ENCODE data around the gene ROMO1.
A peak's percentile ranks its signal among the peaks of the same experiment; 100 is the strongest.

ROMO1 gene

GRCh38 chr20:35663516-35664465 is 35.4 kb upstream of the ROMO1 start:
- Histone ChIP-seq H3K4me1 (ENCODE audit: low read depth, poor library complexity, severe bottlenecking) (peaks cover 45% of the 10 kb centered on the region), H3K4me2 (peak overlapping the region; percentile 80), H4K20me1 (ENCODE audit: insufficient read depth) (peaks cover 50% of the 10 kb centered on the region), H3K27me3 (ENCODE audit: insufficient read depth, low read depth) (no peaks in the 10 kb centered on the region), H3K4me3 (IDR thresholded peaks at IDR 0.05; ENCODE audit: insufficient read depth, low read depth, low read length) (peak overlapping the region; percentile 73), H3K9ac (peak overlapping the region; percentile 98), H2AFZ (ENCODE audit: low read depth) (peak overlapping the region; percentile 74), H3K36me3 (ENCODE audit: insufficient read depth) (no peaks in the 10 kb centered on the region), H3K79me2 (ENCODE audit: insufficient read depth, low read depth) (peaks cover 60% of the 10 kb centered on the region), H3K27ac (peak overlapping the region; percentile 92)
- TF ChIP-seq CTCF (conservative IDR thresholded peaks at IDR 0.05; ENCODE audit: low read depth, low read length) = no peak; the same call in 1 of the 2 replicates

DNA sequence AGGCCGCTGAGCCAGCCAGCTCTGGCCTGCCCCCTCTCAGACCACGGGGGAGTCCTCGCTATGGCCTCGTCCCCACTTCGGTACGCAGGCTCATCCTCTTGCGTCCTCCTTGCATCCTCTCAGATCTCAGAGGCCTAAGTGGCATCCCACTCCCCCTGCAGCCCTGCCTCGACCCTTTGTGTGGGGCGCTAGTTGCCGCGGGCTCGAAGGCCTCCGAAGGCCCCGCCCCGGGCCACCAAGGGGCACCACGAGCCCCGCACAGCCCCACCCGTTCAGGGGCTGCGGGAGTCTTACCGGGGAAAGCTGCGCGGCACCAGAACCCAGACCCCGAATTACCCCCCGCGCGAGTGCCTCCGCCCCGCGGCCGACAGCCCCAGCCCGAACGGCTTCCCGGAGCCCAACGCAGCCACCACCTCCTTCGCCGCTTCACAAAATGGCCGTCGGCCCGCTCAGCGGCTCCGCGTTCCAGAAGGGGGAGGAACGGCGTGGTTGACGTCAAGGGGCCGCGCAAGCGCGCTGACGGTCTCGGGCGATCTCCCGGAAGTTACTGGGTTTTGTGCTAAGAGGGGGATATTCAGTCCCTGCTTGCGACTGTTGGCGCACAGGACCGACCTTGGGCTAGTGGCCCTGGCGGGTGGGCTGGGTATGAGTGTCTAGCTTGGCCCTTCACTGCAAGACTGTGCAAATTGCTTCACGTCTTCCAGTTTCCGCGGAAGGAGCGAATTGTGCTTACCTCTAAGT is 34.6 kb upstream of the ROMO1 start, which contains the start of the genes CPNE1 and RBM12:
Gene CPNE1, minus strand, starts transcription at position 435 of the 741 bp plus-strand sequence. CDS start 31,977 bp downstream, outside the sequence.
Gene RBM12, minus strand, starts transcription at position 435 of the 741 bp plus-strand sequence. CDS start 9,578 bp downstream, outside the sequence.
- H3K4me1 ChIP-seq (ENCODE audit: low read depth, poor library complexity, severe bottlenecking) = peaks cover 37% of the 10 kb centered on the region
- no peaks in the 10 kb centered on the region for H3K36me3 ChIP-seq (ENCODE audit: insufficient read depth)
- H3K79me2 ChIP-seq (ENCODE audit: insufficient read depth, low read depth) = peaks cover 52% of the 10 kb centered on the region
- no peaks in the 10 kb centered on the region for H3K27me3 ChIP-seq (ENCODE audit: insufficient read depth, low read depth)
- H3K9ac ChIP-seq = peak within 1 kb of the TSS; percentile 98
- peak within 1 kb of the TSS; percentile 73 for H3K4me3 ChIP-seq (IDR thresholded peaks at IDR 0.05; ENCODE audit: insufficient read depth, low read depth, low read length)
- H2AFZ ChIP-seq (ENCODE audit: low read depth) = peak within 1 kb of the TSS; percentile 74
- H4K20me1 ChIP-seq (ENCODE audit: insufficient read depth) = peaks cover 42% of the 10 kb centered on the region
- TF ChIP-seq CTCF (conservative IDR thresholded peaks at IDR 0.05; ENCODE audit: low read depth, low read length) = no peak
- peak within 1 kb of the TSS; percentile 92 for H3K27ac ChIP-seq
- H3K4me2 ChIP-seq = peak within 1 kb of the TSS; percentile 80

DNA sequence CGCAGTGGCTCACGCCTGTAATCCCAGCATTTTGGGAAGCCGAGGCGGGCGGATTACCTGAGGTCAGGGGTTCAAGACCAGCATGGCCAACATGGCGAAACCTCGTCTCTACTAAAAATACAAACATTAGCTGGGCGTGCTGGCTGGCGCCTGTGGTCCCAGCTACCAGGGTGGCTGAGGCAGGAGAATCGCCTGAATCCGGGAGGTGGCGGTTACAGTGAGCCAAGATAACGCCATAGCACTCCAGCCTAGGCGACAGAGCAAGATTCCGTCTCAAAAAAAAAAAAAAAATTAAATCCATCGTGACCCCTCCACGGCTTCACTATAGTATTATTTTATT is 33.3 kb upstream of the ROMO1 start:
- Histone ChIP-seq H2AFZ (ENCODE audit: low read depth) (no peak overlapping the region), H3K4me1 (ENCODE audit: low read depth, poor library complexity, severe bottlenecking) (peaks cover 24% of the 10 kb centered on the region), H3K27ac (no peak overlapping the region), H3K9ac (no peak overlapping the region), H3K4me2 (no peak overlapping the region), H4K20me1 (ENCODE audit: insufficient read depth) (peaks cover 29% of the 10 kb centered on the region), H3K36me3 (ENCODE audit: insufficient read depth) (no peaks in the 10 kb centered on the region), H3K4me3 (IDR thresholded peaks at IDR 0.05; ENCODE audit: insufficient read depth, low read depth, low read length) (no peak overlapping the region), H3K27me3 (ENCODE audit: insufficient read depth, low read depth) (no peaks in the 10 kb centered on the region), H3K79me2 (ENCODE audit: insufficient read depth, low read depth) (peaks cover 39% of the 10 kb centered on the region)
- no peak for TF ChIP-seq CTCF (conservative IDR thresholded peaks at IDR 0.05; ENCODE audit: low read depth, low read length)

- Histone ChIP-seq H3K79me2 (ENCODE audit: insufficient read depth, low read depth) (peaks cover 6% of the 10 kb centered on the region), H2AFZ (ENCODE audit: low read depth) (no peak overlapping the region), H3K4me2 (no peak overlapping the region), H3K27ac (no peak overlapping the region), H4K20me1 (ENCODE audit: insufficient read depth) (no peaks in the 10 kb centered on the region), H3K36me3 (ENCODE audit: insufficient read depth) (no peaks in the 10 kb centered on the region), H3K4me1 (ENCODE audit: low read depth, poor library complexity, severe bottlenecking) (peaks cover 16% of the 10 kb centered on the region), H3K9ac (no peak overlapping the region), H3K4me3 (IDR thresholded peaks at IDR 0.05; ENCODE audit: insufficient read depth, low read depth, low read length) (no peak overlapping the region), H3K27me3 (ENCODE audit: insufficient read depth, low read depth) (no peaks in the 10 kb centered on the region)
- TF ChIP-seq CTCF (conservative IDR thresholded peaks at IDR 0.05; ENCODE audit: low read depth, low read length) = no peak
These were observed 30.0 kb upstream of the ROMO1 start for GRCh38 chr20:35669221-35669620.

Data from KMS-11 (cell line).